ENCODE measurements around the gene TVP23C. TPM values are rescaled to one million over a fixed set of nuclear protein-coding genes. Genes with fewer than 3 reads are reported as not detected.

The TVP23C gene
- total RNA-seq, 1 experiment from 2014 or later = 16.9 TPM

DNA sequence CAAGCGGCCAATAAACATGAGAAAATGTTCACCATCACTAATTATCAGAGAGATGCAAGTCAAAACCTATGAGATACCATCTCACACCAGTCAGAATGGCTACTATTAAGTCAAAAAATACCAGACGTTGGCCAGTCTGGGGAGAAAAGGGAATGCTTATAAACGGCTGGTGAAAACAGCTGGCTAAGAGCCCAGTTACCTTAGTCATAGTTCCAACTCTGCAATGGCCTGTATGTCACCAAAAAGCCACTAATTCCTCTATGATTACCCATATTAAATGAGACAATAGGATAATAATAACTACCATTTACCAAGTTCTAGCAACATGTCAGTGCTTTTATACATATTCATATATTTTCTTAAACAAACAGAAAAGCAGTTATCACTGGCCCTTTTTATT, 52.9 kb downstream of the TVP23C start:
- Histone ChIP-seq H2AFZ (ENCODE audit: low read length) (no peak overlapping the region), H4K5ac (ENCODE audit: insufficient read length, low read depth, low read length) (no peak overlapping the region), H3T11ph (ENCODE audit: low read length) (no peak overlapping the region), H3K9me3 (ENCODE audit: control insufficient read depth, low read depth, low read length) (no peaks in the 10 kb centered on the region), H2BK120ac (ENCODE audit: low read depth, low read length, poor library complexity, severe bottlenecking) (no peak overlapping the region), H3K9ac (ENCODE audit: extremely low read depth, insufficient read length, low read length) (no peak overlapping the region), H3K56ac (ENCODE audit: insufficient read length, low read depth, low read length) (no peak overlapping the region), H4K91ac (ENCODE audit: insufficient read length, low read depth, low read length) (no peak overlapping the region), H2BK15ac (ENCODE audit: low read depth, low read length) (no peak overlapping the region), H2BK5ac (ENCODE audit: insufficient read length, low read length) (no peak overlapping the region), H3K79me2 (ENCODE audit: insufficient read depth, low read length) (no peaks in the 10 kb centered on the region), H3K4ac (ENCODE audit: low read depth, low read length) (no peak overlapping the region), H2BK20ac (ENCODE audit: low read depth, low read length, poor library complexity, severe bottlenecking) (no peak overlapping the region), H3K27ac (ENCODE audit: insufficient read length, low read depth, low read length) (no peak overlapping the region), H3K4me2 (ENCODE audit: insufficient read depth, insufficient read length, low read length) (no peak overlapping the region), H3K27me3 (ENCODE audit: insufficient read depth, low read length) (no peaks in the 10 kb centered on the region), H4K8ac (replicated peaks; ENCODE audit: insufficient read length, low read depth, low read length) (no peak overlapping the region), H3K14ac (ENCODE audit: insufficient read depth, low read length) (no peak overlapping the region), H3K4me1 (ENCODE audit: insufficient read depth, low read length) (no peaks in the 10 kb centered on the region), H3K79me1 (ENCODE audit: insufficient read depth, low read depth, low read length, poor library complexity, severe bottlenecking) (no peaks in the 10 kb centered on the region), H4K20me1 (ENCODE audit: control insufficient read depth, insufficient read depth, insufficient read length) (no peaks in the 10 kb centered on the region), H2AK5ac (ENCODE audit: insufficient read length, low read length) (no peak overlapping the region), H3K23ac (ENCODE audit: insufficient read length, low read depth, low read length) (no peak overlapping the region), H3K23me2 (ENCODE audit: insufficient read length, low read depth, low read length, poor library complexity, severe bottlenecking) (no peaks in the 10 kb centered on the region), H3K18ac (ENCODE audit: insufficient read length, low read depth, low read length) (no peak overlapping the region), H2BK12ac (ENCODE audit: insufficient read length, low read depth, low read length) (no peak overlapping the region)
- WGBS (ENCODE audit: extremely low coverage, insufficient read length, low lambda C conversion rate) = no CpG with 5 or more reads among the region's 3 CpGs
- Mint-ChIP-seq H3K4me3 (no peak overlapping the region), H3K9me3 (no peaks in the 10 kb centered on the region), H3K27me3 (ENCODE audit: low read depth) (no peaks in the 10 kb centered on the region), H3K4me1 (0 out of 4 replicates have a peak, but pooled peaks cover 0 to 2% of the 10 kb centered on the region in 2 experiments), H3K36me3 (ENCODE audit: insufficient read depth in 1 of 3, low read depth in 3 of 3) (peaks cover 26 to 48% (median 31%) of the 10 kb centered on the region in 3 experiments), H3K27ac (no peak overlapping the region)
- DNase-seq = no peak
- TF ChIP-seq CTCF (conservative IDR thresholded peaks at IDR 0.05) = no peak

Data from H9 (cell line).